ENCODE measurements around the gene OR10H1.
"Not testable (repeated sequence)": the region's sequence is repeated elsewhere in the genome, so short reads cannot be mapped to it uniquely, and the experiment has no call there.

Gene OR10H1

GRCh38 chr19:15828121-15828610 lies 12.7 kb upstream of the OR10H1 start:
- DNase-seq: no peak

GRCh38 chr19:15825753-15826152 lies 10.3 kb upstream of the OR10H1 start:
- DNase-seq: no peak

GRCh38 chr19:15820646-15821045 lies 5.2 kb upstream of the OR10H1 start:
- no peak for DNase-seq

GRCh38 chr19:15813916-15814315 lies 1.5 kb downstream of the OR10H1 start:
- no peak for DNase-seq

GRCh38 chr19:15812060-15812722 lies 3.3 kb downstream of the OR10H1 start:
- DNase-seq: no peak

- no peak for DNase-seq
Observed at GRCh38 chr19:15811476-15811875, 4.0 kb downstream of the OR10H1 start.

GRCh38 chr19:15810335-15810734 lies 5.1 kb downstream of the OR10H1 start:
- DNase-seq: no peak

GRCh38 chr19:15794279-15794678 lies 21.2 kb downstream of the OR10H1 start:
- not testable (repeated sequence) for DNase-seq

GRCh38 chr19:15790096-15790495 lies 25.4 kb downstream of the OR10H1 start:
- no peak for DNase-seq

- no peak for DNase-seq
Observed at GRCh38 chr19:15788594-15789270, 26.7 kb downstream of the OR10H1 start.

GRCh38 chr19:15787611-15788155 lies 27.8 kb downstream of the OR10H1 start, which contains the start of gene OR10H5:
TSS of gene OR10H5 (plus strand) at chr19:15787661. CDS start at chr19:15794049, 6,388 bp downstream.
- DNase-seq: no peak

GRCh38 chr19:15782896-15783295 lies 32.6 kb downstream of the OR10H1 start:
- DNase-seq: not testable (repeated sequence)

GRCh38 chr19:15782211-15782610 lies 33.3 kb downstream of the OR10H1 start:
- DNase-seq: no peak

- no peak for DNase-seq
Observed at GRCh38 chr19:15781661-15782060, 33.8 kb downstream of the OR10H1 start.

- no peak for DNase-seq
Observed at GRCh38 chr19:15780610-15781418, 34.6 kb downstream of the OR10H1 start.

GRCh38 chr19:15779756-15780476 lies 35.5 kb downstream of the OR10H1 start:
- peak; percentile 11 for DNase-seq

- DNase-seq: no peak
Observed at GRCh38 chr19:15776991-15777970, 38.2 kb downstream of the OR10H1 start.

- no peak for DNase-seq
Observed at GRCh38 chr19:15776264-15776663, 39.2 kb downstream of the OR10H1 start.

- DNase-seq: no peak
Observed at GRCh38 chr19:15775249-15775648, 40.2 kb downstream of the OR10H1 start.

GRCh38 chr19:15774159-15774558 lies 41.3 kb downstream of the OR10H1 start:
- not testable (repeated sequence) for DNase-seq

- no peak for DNase-seq
Observed at GRCh38 chr19:15769586-15769985, 45.9 kb downstream of the OR10H1 start.
